CD14-positive monocyte (primary cell): ENCODE results near the gene S100A10. TPM values are rescaled to one million over a fixed set of nuclear protein-coding genes. Genes with fewer than 3 reads are reported as not detected.

ENCODE experiments used
- DNase-seq, 3 donors: peaks; one replicate each; pipeline ENCODE4 v3.0.0-alpha.2; 2011 to 2022
- H2AFZ ChIP-seq: 2 replicates; pipeline ENCODE4 v1.6.0; 2012; ENCODE audit warnings: mild to moderate bottlenecking, low read depth, low read length, inconsistent platforms; ENCODE audit not compliant: insufficient read depth, poor library complexity, severe bottlenecking
- H3K27ac ChIP-seq, 2 donors: 1 replicate in 1 of 2; 2 replicates in 1 of 2; pipeline ENCODE4 v1.5.1; 2012 to 2013; ENCODE audit warnings: low read length in 2 of 2, control low read depth in 1 of 2, inconsistent platforms in 1 of 2, low read depth in 1 of 2, mild to moderate bottlenecking in 1 of 2
- H3K27me3 ChIP-seq, 2 donors: one replicate each; pipeline versions ENCODE4 v1.6.0 to v1.6.1; 2011 to 2013; ENCODE audit warnings: low read length in 2 of 2; ENCODE audit not compliant: control insufficient read depth in 2 of 2, insufficient read depth in 2 of 2
- H3K36me3 ChIP-seq, 2 donors: replicated peaks in 1 of 2; 1 replicate in 1 of 2; 2 replicates in 1 of 2; pipeline versions ENCODE4 v1.5.1 to v1.6.1; 2012 to 2013; ENCODE audit warnings: low read length in 2 of 2, control low read depth in 1 of 2, inconsistent platforms in 1 of 2, mild to moderate bottlenecking in 1 of 2; ENCODE audit not compliant: insufficient read depth in 2 of 2, control insufficient read depth in 1 of 2
- H3K4me1 ChIP-seq, 2 donors: 1 replicate in 1 of 2; 2 replicates in 1 of 2; pipeline versions ENCODE4 v1.5.1 to v1.6.1; 2012 to 2013; ENCODE audit warnings: low read length in 2 of 2, control low read depth in 1 of 2, inconsistent platforms in 1 of 2, mild to moderate bottlenecking in 1 of 2, moderate library complexity in 1 of 2; ENCODE audit not compliant: insufficient read depth in 2 of 2, control insufficient read depth in 1 of 2
- H3K4me2 ChIP-seq: replicated peaks from 2 replicates; pipeline ENCODE3; 2012; ENCODE audit warnings: low read length, moderate library complexity, mild to moderate bottlenecking; ENCODE audit not compliant: poor library complexity, severe bottlenecking; ENCODE audit errors: extremely low read depth
- H3K4me3 ChIP-seq, 3 experiments: fragments of 200-600 bp in 1 of 3; sonication (generic) in 1 of 3; replicated peaks in 1 of 3; 1 replicate in 2 of 3; 2 replicates in 1 of 3; pipeline ENCODE4 v1.5.1; 2011 to 2013; ENCODE audit warnings: low read length in 3 of 3, mild to moderate bottlenecking in 3 of 3, control low read depth in 2 of 3, low read depth in 2 of 3, inconsistent platforms in 1 of 3, moderate library complexity in 1 of 3
- H3K79me2 ChIP-seq: 2 replicates; pipeline ENCODE4 v1.6.0; 2012; ENCODE audit warnings: mild to moderate bottlenecking, control low read depth, inconsistent platforms, low read length, moderate library complexity; ENCODE audit not compliant: insufficient read depth
- H3K9ac ChIP-seq: 2 replicates; pipeline ENCODE4 v1.6.0; 2017; ENCODE audit warnings: low read length, mild to moderate bottlenecking; ENCODE audit not compliant: insufficient read depth, poor library complexity, severe bottlenecking
- H3K9me3 ChIP-seq, 2 donors: replicated peaks in 1 of 2; 1 replicate in 1 of 2; 2 replicates in 1 of 2; pipeline versions ENCODE4 v1.5.1 to v1.6.1; 2012 to 2013; ENCODE audit warnings: low read length in 2 of 2, control low read depth in 1 of 2; ENCODE audit not compliant: control insufficient read depth in 1 of 2, insufficient read depth in 1 of 2
- H4K20me1 ChIP-seq: 2 replicates; pipeline ENCODE4 v1.6.0; 2012; ENCODE audit warnings: mild to moderate bottlenecking, low read length, control low read depth, moderate library complexity; ENCODE audit not compliant: insufficient read depth
- H3K27ac Mint-ChIP-seq, 7 donors: one replicate each; pipeline ENCODE4 v1.8.0; 2020; ENCODE audit warnings: mild to moderate bottlenecking in 7 of 7, mixed read lengths in 7 of 7, moderate library complexity in 6 of 7, inconsistent platforms in 2 of 7
- H3K27me3 Mint-ChIP-seq, 3 donors: one replicate each; pipeline ENCODE4 v1.8.0; 2021 to 2022; ENCODE audit warnings: low read depth in 3 of 3, mild to moderate bottlenecking in 3 of 3, mixed read lengths in 3 of 3, moderate library complexity in 3 of 3, inconsistent platforms in 1 of 3
- H3K36me3 Mint-ChIP-seq, 2 donors: one replicate each; pipeline ENCODE4 v1.8.0; 2020; ENCODE audit warnings: mixed read lengths in 2 of 2, inconsistent platforms in 1 of 2, mild to moderate bottlenecking in 1 of 2
- H3K4me1 Mint-ChIP-seq: one replicate; pipeline ENCODE4 v1.8.0; 2020; ENCODE audit warnings: mild to moderate bottlenecking, mixed read lengths
- H3K4me3 Mint-ChIP-seq, 2 donors: one replicate each; pipeline ENCODE4 v1.8.0; 2020; ENCODE audit warnings: mild to moderate bottlenecking in 2 of 2, mixed read lengths in 2 of 2, moderate library complexity in 1 of 2
- H3K9me3 Mint-ChIP-seq, 7 donors: one replicate each; pipeline ENCODE4 v1.8.0; 2020 to 2022; ENCODE audit warnings: mixed read lengths in 7 of 7, mild to moderate bottlenecking in 6 of 7, moderate library complexity in 6 of 7, inconsistent platforms in 2 of 7
- CTCF ChIP-seq: fragments of 200-600 bp; IDR thresholded peaks from one replicate; pipeline ENCODE4 v1.8.0; 2022; ENCODE audit warnings: antibody characterized with exemption, mild to moderate bottlenecking
- WGBS: methylation state at CpG from one replicate; pipeline ENCODE4 v1.1.5; 2013; ENCODE audit warnings: missing lambda C conversion rate; ENCODE audit not compliant: insufficient coverage; 5-methylcytosine and 5-hydroxymethylcytosine counted together
- intact Hi-C, 2 donors: fragments of 100-400 bp; cut with micrococcal nuclease; formaldehyde crosslinking; loops; one replicate each; pipeline versions ENCODE4 v1.15.0 to v1.15.1; 2023
- polyA plus RNA-seq, 3 donors: library from polyadenylated mRNA; depleted of rRNA in 1 of 3; unstranded in 2 of 3; stranded (reverse) in 1 of 3; fragments of 300-500 nt in 2 of 3; fragments of >200 nt in 1 of 3; fragmentation: Illumina TruSeq in 2 of 3; gene quantifications; 1 replicate in 2 of 3; 2 replicates in 1 of 3; pipeline ENCODE4 v1.2.3, GENCODE V29; 2012 to 2021

S100A10 gene
- polyA plus RNA-seq, 3 donors: 422 to 2,138 (median 2,129) TPM

DNA sequence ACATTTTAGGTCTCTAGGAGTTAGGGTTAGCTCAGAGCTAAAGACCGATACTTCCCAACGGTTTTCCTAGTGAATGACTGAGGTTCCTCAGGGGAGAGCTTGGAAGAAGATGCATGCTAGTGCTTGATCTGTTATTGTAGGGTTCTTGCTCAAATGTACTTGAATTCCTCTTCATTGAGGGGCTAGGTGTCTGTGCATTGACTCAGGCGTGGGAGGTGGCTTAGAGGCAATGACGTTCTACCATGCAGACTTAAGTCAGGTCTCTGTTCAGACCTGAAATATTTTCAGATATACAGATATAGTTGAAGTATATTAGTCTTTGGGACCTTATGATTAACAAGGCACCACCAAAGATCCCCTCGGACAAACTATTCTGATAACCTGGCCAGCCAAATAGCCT lies 23.5 kb downstream of the S100A10 start:
- H3K4me2 ChIP-seq: no peak overlapping the region
- H3K4me1 Mint-ChIP-seq: peaks cover 37% of the 10 kb centered on the region

GRCh38 chr1:151968791-151969399 lies 24.8 kb downstream of the S100A10 start:
- Histone ChIP-seq H4K20me1 (no peaks in the 10 kb centered on the region), H3K79me2 (no peaks in the 10 kb centered on the region), H3K9ac (no peak overlapping the region), H2AFZ (no peak overlapping the region), H3K36me3 (no peaks in the 10 kb centered on the region), H3K9me3 (no peaks in the 10 kb centered on the region), H3K27me3 (peaks cover 0 to 2% of the 10 kb centered on the region in 2 donors), H3K27ac (peak overlapping the region in 1 of 2 donors; percentile 66), H3K4me2 (peak overlapping the region; percentile 9), H3K4me1 (peaks cover 36 to 40% of the 10 kb centered on the region in 2 donors), H3K4me3 (no peak overlapping the region)
- Mint-ChIP-seq H3K27me3 (peaks cover 0 to 5% (median 3%) of the 10 kb centered on the region in 3 donors), H3K4me3 (peak overlapping the region in 1 of 2 donors; percentile 76), H3K9me3 (no peaks in the 10 kb centered on the region), H3K27ac (peak overlapping the region in 6 of 7 donors; percentile 45 to 91 (median 69)), H3K36me3 (no peaks in the 10 kb centered on the region), H3K4me1 (peaks cover 37% of the 10 kb centered on the region)
- intact Hi-C loops: loop anchor here in 1 of 2 donors (5.0 kb wide), 1 partner anchor 33 kb away; no protein-coding TSS in a partner anchor
- TF ChIP-seq CTCF: no peak
- WGBS: 100% methylated on average over 3 of the region's 3 CpGs
- DNase-seq: no peak

More for the DNA sequence above, 23.5 kb downstream of the S100A10 start:
- no peaks in the 10 kb centered on the region for H3K9me3 Mint-ChIP-seq
- intact Hi-C loops: no loop called here
- Histone ChIP-seq H3K27me3 (peaks cover 0 to 2% of the 10 kb centered on the region in 2 donors), H4K20me1 (no peaks in the 10 kb centered on the region), H3K9me3 (no peaks in the 10 kb centered on the region), H3K27ac (no peak overlapping the region), H3K79me2 (no peaks in the 10 kb centered on the region), H3K4me1 (peaks cover 36 to 40% of the 10 kb centered on the region in 2 donors), H3K9ac (no peak overlapping the region), H2AFZ (no peak overlapping the region), H3K4me3 (no peak overlapping the region), H3K36me3 (no peaks in the 10 kb centered on the region)
- peaks cover 3 to 5% (median 4%) of the 10 kb centered on the region in 3 donors for H3K27me3 Mint-ChIP-seq
- no peak for TF ChIP-seq CTCF
- H3K4me3 Mint-ChIP-seq: no peak overlapping the region
- DNase-seq: no peak
- peaks cover 0 to 2% of the 10 kb centered on the region in 2 donors for H3K36me3 Mint-ChIP-seq
- peak overlapping the region in 2 of 7 donors; percentile 62 for H3K27ac Mint-ChIP-seq
- no CpG with 5 or more reads among the region's 5 CpGs for WGBS
